Stimulated activated CD8-positive, alpha-beta memory T cell treated with anti-CD3 and anti-CD28 coated beads, Interleukin-4, amount 100 ng/mL, for 24 hours (primary cell): ENCODE results near the gene FOXP4.
"Not testable (repeated sequence)": the region's sequence is repeated elsewhere in the genome, so short reads cannot be mapped to it uniquely, and the experiment has no call there.

Experiments used
- DNase-seq: peaks from one replicate; pipeline ENCODE4 v3.0.0-alpha.2; 2020; ENCODE audit warnings: low read depth

Gene FOXP4

DNA sequence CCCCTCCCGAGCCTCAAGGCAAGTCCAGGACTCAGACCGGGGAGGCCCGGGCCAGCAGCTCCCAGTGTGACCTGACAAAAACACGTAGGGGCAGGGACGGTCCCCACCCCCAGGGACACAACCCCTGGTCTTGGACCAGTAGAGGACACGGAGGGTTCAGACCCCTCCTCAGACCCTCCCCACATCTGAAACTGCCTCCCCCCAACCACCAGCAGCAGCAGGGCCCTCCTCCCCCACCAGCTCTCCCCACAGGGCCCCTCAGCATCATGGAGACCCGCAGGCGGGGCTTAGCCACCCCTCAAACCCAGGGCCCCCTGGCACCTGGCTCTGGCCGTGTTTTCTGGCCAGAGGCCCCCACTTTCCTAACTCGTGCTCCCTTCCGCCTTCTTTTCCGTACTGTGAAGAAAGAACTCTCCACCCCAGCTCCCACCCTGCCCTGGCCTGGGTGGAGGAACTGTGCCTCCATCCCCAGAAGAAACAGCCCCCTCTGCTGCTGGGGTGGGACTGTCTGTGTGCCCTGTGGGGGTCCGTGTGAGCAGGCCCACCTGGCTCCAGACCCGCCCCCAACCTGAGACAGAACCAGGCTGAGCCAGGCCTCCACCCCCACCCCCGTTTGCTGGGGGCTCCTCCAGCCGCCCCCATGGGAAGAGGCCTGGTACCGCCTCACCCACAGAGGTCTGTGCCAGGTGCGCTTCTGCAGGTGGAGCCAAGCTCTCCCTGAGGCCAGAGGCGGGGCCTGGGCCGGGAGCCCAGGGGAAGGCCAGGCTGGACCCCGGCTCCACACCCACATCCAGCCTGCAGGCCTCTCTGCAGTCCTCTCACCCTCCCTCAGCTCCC lies 53.1 kb downstream of the FOXP4 start:
- DNase-seq: no peak

GRCh38 chr6:41599852-41600445 lies 53.8 kb downstream of the FOXP4 start:
- no peak for DNase-seq

- DNase-seq: no peak
These were observed 54.5 kb downstream of the FOXP4 start for GRCh38 chr6:41600499-41601247.

GRCh38 chr6:41601248-41601549 lies 55.0 kb downstream of the FOXP4 start:
- DNase-seq: no peak

GRCh38 chr6:41602422-41602743 lies 56.2 kb downstream of the FOXP4 start:
- no peak for DNase-seq

DNA sequence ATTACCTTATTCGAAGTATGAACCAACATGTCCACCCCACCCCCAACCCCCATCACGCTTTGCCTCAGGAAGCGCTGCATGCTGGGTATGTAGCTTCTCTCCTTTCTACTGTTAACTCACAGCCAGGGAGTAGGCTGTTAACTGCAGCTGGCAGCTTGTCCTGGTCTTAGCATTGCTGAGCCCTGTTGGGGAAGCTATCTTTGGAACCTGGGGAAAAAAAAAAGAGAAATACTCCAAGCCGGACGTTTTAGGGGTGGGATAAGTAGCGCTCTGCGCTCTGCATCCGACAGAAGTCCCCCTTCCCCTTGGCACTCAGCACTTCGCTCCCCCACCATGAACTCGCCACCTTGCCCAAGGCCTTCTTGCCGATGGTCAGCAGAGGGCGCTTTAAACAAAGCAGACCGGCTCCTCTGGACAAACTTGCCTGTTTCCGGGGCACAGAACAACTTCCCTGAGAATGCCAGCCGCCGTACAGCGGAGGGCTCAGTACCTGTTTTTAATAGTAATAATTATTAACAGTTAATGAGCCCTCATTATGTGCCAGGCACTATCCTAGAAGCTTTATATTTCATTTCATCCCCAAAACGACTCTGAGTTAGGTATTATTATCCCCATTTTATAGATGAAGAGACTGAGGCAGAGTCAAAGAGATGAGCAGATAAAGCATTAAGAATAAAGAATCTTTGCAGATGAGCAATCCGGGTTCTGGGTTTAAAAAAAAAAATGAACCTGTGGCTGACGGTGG lies 56.9 kb downstream of the FOXP4 start:
- peak; percentile 46 for DNase-seq

DNA sequence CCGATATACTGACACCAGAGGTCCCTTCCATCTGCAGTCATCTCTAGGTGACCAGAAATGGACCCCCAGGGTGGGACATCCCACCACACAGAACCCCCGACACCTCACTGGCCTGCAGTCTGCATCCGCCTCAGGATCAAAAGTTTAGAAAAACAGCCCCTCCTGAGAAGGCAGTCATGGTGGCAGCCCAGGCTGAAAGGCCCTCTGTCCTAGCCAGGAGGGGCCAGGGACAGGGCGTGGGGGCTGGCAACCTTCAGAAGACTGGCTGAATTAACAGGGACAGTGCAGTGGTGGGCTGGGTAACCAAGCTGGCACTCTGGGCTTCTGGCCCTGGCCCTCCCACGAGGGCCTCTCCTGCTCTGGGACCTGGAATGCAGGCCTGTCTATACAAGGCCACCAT lies 57.8 kb downstream of the FOXP4 start:
- no peak for DNase-seq

DNA sequence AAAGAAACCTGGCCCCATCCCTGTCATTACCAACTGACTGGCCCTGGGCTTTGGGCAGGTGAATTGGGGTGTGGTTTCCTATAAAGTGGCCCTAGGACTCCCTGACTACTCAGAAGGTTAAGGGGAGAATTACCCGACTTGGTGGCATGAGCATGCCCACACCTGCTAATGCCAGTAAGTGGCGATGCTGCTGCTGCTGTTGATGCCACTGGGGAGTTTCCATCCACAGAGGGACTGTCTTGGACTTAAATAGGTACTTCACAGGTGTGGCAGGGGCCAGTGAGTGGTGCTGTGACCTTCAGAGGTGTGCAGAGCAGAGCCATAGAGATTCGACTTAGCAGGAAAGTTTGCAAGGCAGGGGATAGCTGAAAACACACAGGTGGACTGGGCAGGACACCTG lies 59.5 kb downstream of the FOXP4 start:
- no peak for DNase-seq

GRCh38 chr6:41607036-41607435 lies 60.9 kb downstream of the FOXP4 start:
- DNase-seq: no peak

DNA sequence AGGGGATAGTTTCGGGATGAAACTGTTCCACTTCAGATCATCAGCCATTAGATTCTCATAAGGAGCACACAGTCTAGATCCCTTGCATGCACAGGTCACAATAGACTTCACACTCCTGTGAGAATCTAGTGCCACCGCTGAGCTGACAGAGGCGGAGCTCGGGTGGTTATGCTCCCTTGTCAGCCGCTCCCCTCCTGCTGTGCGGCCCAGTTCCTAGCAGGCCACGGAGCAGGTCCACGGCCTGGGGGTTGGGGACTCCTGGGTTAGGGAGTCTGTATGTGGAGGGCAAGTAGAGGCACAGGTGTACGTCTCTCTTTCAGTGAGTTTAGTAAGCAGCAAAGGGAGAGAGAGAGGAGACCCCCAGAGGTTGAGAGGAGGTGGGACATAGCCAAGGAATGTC lies 61.6 kb downstream of the FOXP4 start:
- DNase-seq: no peak

DNA sequence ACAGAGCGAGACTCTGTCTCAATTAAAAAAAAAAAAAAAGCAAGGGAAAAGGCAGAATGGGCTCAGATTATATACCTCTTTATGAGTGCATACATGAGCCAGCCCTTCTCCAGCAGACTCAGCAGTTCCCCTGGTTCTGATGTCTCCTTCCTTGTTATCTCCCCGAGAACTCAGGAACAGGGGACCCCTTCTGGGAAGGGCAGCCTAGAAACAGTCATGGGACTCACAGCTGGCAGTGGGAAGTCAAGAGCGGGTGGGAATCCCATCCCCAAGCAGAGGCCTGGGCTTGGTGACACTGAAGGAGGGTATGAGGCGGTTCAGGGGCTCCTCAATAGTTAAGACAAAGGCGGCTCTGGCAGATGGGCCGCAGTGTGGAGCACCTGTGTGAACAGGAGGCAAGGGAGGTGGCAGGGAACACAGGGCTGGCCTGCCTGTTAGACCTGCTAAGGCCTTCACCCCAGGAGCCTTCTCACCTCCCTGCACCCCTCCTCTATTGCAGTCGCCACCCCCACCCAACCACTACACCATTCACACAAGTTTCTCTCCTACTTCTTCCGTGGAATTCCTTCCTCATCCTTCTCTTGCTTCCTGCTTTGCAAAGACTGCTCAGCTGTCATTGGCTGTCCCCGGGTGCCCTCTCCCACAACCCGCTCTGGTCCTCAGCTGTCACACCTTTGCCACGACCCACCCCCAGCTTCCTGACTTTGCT lies 62.4 kb downstream of the FOXP4 start:
- DNase-seq: no peak

- DNase-seq: no peak
These were observed 68.5 kb downstream of the FOXP4 start for GRCh38 chr6:41614715-41615114.

DNA sequence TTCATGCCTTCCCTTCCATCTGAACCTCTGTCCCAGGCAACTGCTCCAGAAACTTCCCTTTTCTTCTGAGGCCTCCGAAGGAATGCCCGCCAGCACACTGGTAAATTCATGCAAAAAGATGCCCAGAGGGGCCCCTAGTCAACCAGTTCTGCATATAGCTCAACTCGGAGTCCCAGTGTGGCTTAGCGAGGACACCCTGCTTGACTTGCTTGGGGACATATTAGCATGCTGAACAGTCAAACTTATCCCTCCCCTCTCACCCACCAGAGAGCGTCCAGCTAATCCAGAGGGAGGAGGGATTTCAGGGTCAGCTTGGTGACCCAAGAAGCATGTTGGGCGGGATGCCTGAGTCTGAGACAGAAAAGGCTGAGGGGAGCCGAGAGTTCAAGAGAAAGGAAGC lies 69.1 kb downstream of the FOXP4 start:
- no peak for DNase-seq

DNA sequence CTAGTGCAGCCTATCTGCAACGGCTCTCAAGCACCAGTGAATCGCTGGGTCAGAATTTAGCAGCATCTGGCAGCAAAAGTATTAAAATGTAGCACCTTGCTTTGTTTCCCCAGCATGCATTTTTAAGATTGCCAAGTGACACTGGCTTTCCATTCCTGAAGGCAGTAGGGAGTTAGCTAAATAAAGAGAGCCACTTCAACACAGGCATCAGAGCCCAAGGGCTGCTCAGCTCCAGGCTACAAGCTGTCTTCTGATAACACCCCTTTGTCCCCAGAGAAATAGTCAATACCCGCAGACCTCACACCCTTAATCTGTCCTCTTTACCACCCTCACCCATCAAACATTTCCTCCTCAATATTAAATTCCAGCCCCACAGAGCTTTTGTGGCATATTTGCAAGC lies 72.4 kb downstream of the FOXP4 start:
- DNase-seq: no peak

DNA sequence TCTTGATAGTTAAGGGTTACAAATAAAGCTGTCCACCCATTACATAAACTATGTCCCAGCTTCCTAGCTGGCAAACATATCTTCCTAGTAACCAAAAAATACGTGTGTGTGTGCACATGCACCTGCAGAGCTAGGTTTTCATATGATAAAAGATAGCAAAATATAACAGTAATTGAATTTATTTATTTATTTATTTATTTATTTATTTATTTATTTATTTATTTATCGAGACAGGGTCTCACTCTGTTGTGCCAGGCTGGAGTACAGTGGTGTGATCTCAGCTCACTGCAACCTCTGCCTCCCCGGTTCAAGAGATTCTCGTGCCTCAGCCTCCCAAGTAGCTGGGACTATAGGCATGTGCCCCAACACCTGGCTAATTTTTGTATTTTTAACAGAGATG lies 73.0 kb downstream of the FOXP4 start:
- not testable (repeated sequence) for DNase-seq

- DNase-seq: no peak
These were observed 75.2 kb downstream of the FOXP4 start for GRCh38 chr6:41621367-41621766.

DNA sequence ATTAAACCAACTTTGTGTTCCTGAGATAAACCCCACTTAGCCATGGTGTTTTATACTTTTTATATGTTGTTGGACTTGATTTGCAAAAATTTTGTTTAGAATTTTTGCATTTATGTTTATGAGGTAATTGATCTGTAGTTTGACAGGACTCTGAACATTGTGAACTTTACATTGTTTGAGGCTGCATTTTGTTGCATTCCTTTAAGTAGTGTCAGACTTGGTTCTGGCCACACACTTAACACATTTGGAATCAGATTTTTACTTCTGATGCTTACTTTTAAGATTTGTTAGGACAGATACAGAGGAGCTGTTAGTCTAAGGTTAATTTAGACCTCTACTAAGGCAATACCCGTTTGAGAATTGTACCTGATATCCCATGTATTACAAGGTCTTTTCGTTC lies 75.6 kb downstream of the FOXP4 start:
- DNase-seq: no peak

DNA sequence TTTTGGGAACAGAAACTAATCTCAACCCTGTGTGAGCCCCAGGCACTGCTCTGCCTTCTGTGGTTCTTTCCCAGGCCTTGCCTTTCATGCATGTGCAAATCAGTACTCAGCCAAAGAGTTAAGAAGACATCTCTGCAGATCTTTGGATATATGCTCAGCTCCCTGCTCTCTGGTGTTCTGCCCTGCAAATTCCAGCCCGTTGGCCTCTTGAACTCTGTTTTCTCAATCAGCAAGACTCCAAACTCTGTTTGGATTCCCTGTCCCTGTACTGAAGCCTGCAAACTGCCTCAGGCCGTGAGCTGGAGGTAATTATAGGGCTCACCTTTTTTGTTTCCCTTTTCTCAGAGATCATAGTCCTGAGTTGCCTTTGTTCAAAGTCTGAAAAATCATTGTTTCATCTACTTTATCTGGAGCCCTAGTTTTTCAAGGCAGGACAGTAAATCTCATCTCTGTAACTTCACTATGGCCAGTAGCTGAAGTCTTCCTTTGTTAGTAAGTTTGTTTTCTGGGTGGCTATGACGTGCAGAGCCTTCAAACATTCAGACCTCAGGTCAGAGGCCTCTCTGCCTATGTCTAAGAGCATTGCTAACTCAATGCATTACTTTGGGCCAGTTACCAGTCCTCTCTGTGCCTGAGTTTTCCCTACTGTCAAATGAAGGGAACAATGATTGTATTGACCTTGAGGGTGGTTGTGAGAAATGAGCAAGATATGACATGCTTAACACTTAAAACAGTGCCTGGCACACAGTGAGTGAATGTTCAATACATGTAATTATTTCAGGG lies 76.2 kb downstream of the FOXP4 start:
- DNase-seq: no peak

DNA sequence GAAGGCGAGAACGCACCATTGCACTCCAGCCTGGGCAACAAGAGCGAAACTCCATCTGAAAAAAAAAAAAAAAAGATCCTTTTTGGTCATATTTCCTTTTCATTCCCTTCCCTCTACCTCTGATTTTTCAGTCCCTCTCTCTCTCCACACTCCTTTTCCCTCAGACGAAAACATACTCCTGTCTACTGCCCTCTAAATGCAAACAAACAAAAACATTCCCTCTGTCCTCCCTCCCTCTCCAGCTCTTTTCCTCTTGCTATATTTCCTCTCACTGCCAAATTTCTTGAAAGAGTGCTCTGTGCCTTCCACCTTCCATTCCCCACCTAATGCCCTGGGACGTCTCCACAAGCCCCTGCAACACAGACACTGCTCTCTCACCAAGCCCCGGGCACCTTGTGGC lies 77.1 kb downstream of the FOXP4 start:
- DNase-seq: no peak

DNA sequence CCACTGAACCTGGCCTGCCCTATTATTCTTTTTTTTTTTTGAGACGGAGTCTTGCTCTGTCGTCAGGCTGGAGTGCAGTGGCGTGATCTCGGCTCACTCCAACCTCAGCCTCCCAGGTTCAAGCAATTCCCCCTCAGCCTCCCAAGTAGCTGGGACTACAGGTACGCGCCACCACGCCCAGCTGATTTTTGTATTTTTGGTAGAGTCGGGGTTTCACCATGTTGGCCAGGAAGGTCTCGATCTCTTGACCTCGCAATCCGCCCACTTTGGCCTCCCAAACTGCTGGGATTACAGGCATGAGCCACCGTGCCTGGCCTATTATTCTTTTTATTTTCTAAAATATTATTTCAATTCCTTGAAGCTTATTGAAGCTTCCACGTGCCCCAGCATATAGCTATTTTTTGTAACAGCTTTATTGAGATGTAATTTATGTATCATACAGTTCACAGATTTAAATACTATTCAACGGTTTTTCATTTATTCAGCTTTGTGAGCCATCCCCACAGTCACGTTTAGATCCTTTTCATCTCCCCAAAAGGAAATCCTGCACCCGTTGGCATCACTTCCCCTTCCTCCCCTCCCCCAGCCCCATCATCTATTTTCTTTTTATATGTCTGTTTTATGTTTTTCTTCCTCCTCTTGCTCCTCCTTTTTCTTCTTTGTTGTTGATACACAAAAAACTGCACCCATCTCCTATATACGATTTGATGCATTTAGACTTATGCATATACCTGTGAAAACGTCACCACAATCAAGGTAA lies 78.6 kb downstream of the FOXP4 start:
- DNase-seq: no peak

DNA sequence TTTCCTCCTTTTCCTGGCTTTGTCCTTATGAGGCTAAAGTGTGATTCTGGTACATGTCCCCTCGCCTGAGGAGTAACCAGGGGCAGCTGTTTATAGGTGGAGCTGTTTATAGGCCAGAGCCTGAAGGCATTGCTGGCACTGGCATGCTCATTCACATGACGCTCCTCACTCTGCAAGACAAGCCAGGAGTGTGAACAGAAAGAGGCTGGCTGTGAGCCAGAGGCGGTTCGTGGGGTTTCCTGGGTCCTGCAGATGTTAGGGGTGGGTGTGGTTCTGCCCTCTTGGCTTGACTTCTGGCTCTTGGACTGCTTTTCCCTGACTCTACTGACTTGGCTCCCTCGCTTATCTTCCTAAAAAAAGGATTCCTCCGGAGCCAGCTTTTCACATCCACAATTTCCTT lies 79.3 kb downstream of the FOXP4 start:
- no peak for DNase-seq
